Measurements from ENCODE around the gene CD9. TPM values are rescaled to one million over a fixed set of nuclear protein-coding genes. Genes with fewer than 3 reads are reported as not detected.

Gene CD9
- total RNA-seq, 1 donor from 2014 or later = 17.6 TPM

- DNase-seq = no peak
- no peaks in the 10 kb centered on the region for H3K4me1 Mint-ChIP-seq (ENCODE audit: low read depth, unreplicated experiment)
- no peaks in the 10 kb centered on the region for H3K9me3 Mint-ChIP-seq (ENCODE audit: unreplicated experiment)
- TF ChIP-seq CTCF (IDR thresholded peaks at IDR 0.05; ENCODE audit: partially characterized antibody, unreplicated experiment) = no peak
- H3K27ac Mint-ChIP-seq (ENCODE audit: unreplicated experiment) = no peak overlapping the region
- H3K27me3 Mint-ChIP-seq (ENCODE audit: unreplicated experiment) = peaks cover 8% of the 10 kb centered on the region
- H3K36me3 Mint-ChIP-seq (ENCODE audit: unreplicated experiment) = no peaks in the 10 kb centered on the region
- H3K4me3 Mint-ChIP-seq (ENCODE audit: unreplicated experiment) = peak overlapping the region; percentile 76
Observed at GRCh38 chr12:6277982-6278438, 77.8 kb downstream of the CD9 start.

- Mint-ChIP-seq H3K27me3 (ENCODE audit: unreplicated experiment) (peaks cover 10% of the 10 kb centered on the region), H3K36me3 (ENCODE audit: unreplicated experiment) (no peaks in the 10 kb centered on the region), H3K4me3 (ENCODE audit: unreplicated experiment) (peak overlapping the region; percentile 76), H3K27ac (ENCODE audit: unreplicated experiment) (no peak overlapping the region), H3K9me3 (ENCODE audit: unreplicated experiment) (peaks cover 3% of the 10 kb centered on the region), H3K4me1 (ENCODE audit: low read depth, unreplicated experiment) (no peaks in the 10 kb centered on the region)
- peak; percentile 97 for TF ChIP-seq CTCF (IDR thresholded peaks at IDR 0.05; ENCODE audit: partially characterized antibody, unreplicated experiment)
- DNase-seq = peak; percentile 87
Observed at GRCh38 chr12:6278439-6279255, 78.4 kb downstream of the CD9 start.

- TF ChIP-seq CTCF (IDR thresholded peaks at IDR 0.05; ENCODE audit: partially characterized antibody, unreplicated experiment) = no peak
- no peak for DNase-seq
- Mint-ChIP-seq H3K27me3 (ENCODE audit: unreplicated experiment) (peaks cover 12% of the 10 kb centered on the region), H3K27ac (ENCODE audit: unreplicated experiment) (no peak overlapping the region), H3K4me3 (ENCODE audit: unreplicated experiment) (no peak overlapping the region), H3K36me3 (ENCODE audit: unreplicated experiment) (no peaks in the 10 kb centered on the region), H3K4me1 (ENCODE audit: low read depth, unreplicated experiment) (no peaks in the 10 kb centered on the region), H3K9me3 (ENCODE audit: unreplicated experiment) (peaks cover 3% of the 10 kb centered on the region)
Observed at GRCh38 chr12:6279256-6279628, 79.0 kb downstream of the CD9 start.

GRCh38 chr12:6279631-6280030, 79.4 kb downstream of the CD9 start:
- Mint-ChIP-seq H3K4me1 (ENCODE audit: low read depth, unreplicated experiment) (no peaks in the 10 kb centered on the region), H3K9me3 (ENCODE audit: unreplicated experiment) (peaks cover 3% of the 10 kb centered on the region), H3K36me3 (ENCODE audit: unreplicated experiment) (no peaks in the 10 kb centered on the region), H3K4me3 (ENCODE audit: unreplicated experiment) (no peak overlapping the region), H3K27ac (ENCODE audit: unreplicated experiment) (no peak overlapping the region), H3K27me3 (ENCODE audit: unreplicated experiment) (peaks cover 13% of the 10 kb centered on the region)
- no peak for DNase-seq
- no peak for TF ChIP-seq CTCF (IDR thresholded peaks at IDR 0.05; ENCODE audit: partially characterized antibody, unreplicated experiment)

- H3K27ac Mint-ChIP-seq (ENCODE audit: unreplicated experiment) = no peak overlapping the region
- no peaks in the 10 kb centered on the region for H3K4me1 Mint-ChIP-seq (ENCODE audit: low read depth, unreplicated experiment)
- TF ChIP-seq CTCF (IDR thresholded peaks at IDR 0.05; ENCODE audit: partially characterized antibody, unreplicated experiment) = no peak
Observed at GRCh38 chr12:6280053-6280469, 79.9 kb downstream of the CD9 start.

More at GRCh38 chr12:6280053-6280469, 79.9 kb downstream of the CD9 start:
- DNase-seq = no peak
- no peaks in the 10 kb centered on the region for H3K36me3 Mint-ChIP-seq (ENCODE audit: unreplicated experiment)
- H3K4me3 Mint-ChIP-seq (ENCODE audit: unreplicated experiment) = no peak overlapping the region
- peaks cover 13% of the 10 kb centered on the region for H3K27me3 Mint-ChIP-seq (ENCODE audit: unreplicated experiment)
- peaks cover 3% of the 10 kb centered on the region for H3K9me3 Mint-ChIP-seq (ENCODE audit: unreplicated experiment)
